GM23338 (cell line): Measurements from ENCODE around the gene CDK4. TPM values are rescaled to one million over a fixed set of nuclear protein-coding genes. Genes with fewer than 3 reads are reported as not detected.

ENCODE experiments used
- ATAC-seq: fragments of 200-7000 bp; cut with Tn5 transposase; 3 replicates; pipeline ENCODE4 v1.9.1; 2020
- DNase-seq: peaks from one replicate; pipeline ENCODE4 v3.0.0-alpha.2; 2015; ENCODE audit warnings: low spot score
- H2AFZ ChIP-seq: fragments of 200-600 bp; sonication (generic); 2 replicates; pipeline ENCODE4 v1.8.0; 2016; ENCODE audit warnings: antibody characterized with exemption, mild to moderate bottlenecking, moderate library complexity
- H3F3A ChIP-seq: fragments of 200-600 bp; sonication (generic); replicated peaks from 2 replicates; pipeline ENCODE4 v1.8.0; 2017; ENCODE audit warnings: antibody characterized with exemption, mixed run types, low read depth
- H3K27ac ChIP-seq: fragments of 200-600 bp; sonication (generic); 2 replicates; pipeline ENCODE4 v1.6.1; 2016; ENCODE audit warnings: low read depth
- H3K27me3 ChIP-seq: fragments of 200-600 bp; sonication (generic); 2 replicates; pipeline ENCODE4 v1.8.0; 2016; ENCODE audit warnings: mild to moderate bottlenecking, mixed run types, moderate library complexity; ENCODE audit not compliant: insufficient read depth
- H3K36me3 ChIP-seq: fragments of 200-600 bp; sonication (generic); 2 replicates; pipeline ENCODE4 v1.8.0; 2016; ENCODE audit warnings: mild to moderate bottlenecking; ENCODE audit not compliant: insufficient read depth
- H3K4me1 ChIP-seq: fragments of 200-600 bp; sonication (generic); 2 replicates; pipeline ENCODE4 v1.8.0; 2016; ENCODE audit warnings: mild to moderate bottlenecking, moderate library complexity; ENCODE audit not compliant: insufficient read depth
- H3K4me2 ChIP-seq: fragments of 200-600 bp; sonication (generic); 2 replicates; pipeline ENCODE4 v1.7.1; 2017; ENCODE audit warnings: mixed run types
- H3K4me3 ChIP-seq: fragments of 200-600 bp; sonication (generic); 2 replicates; pipeline ENCODE4 v1.6.1; 2016; ENCODE audit warnings: mixed run types
- H3K79me2 ChIP-seq: fragments of 200-600 bp; sonication (generic); replicated peaks from 2 replicates; pipeline ENCODE4 v1.8.0; 2017; ENCODE audit warnings: mild to moderate bottlenecking; ENCODE audit not compliant: insufficient read depth
- H3K9me2 ChIP-seq: fragments of 200-600 bp; sonication (generic); 2 replicates; pipeline ENCODE4 v1.8.0; 2017; ENCODE audit not compliant: insufficient read depth
- H4K20me1 ChIP-seq: fragments of 200-600 bp; sonication (generic); replicated peaks from 2 replicates; pipeline ENCODE4 v1.8.0; 2017; ENCODE audit warnings: mild to moderate bottlenecking; ENCODE audit not compliant: insufficient read depth
- H3K27ac Mint-ChIP-seq: 2 replicates; pipeline ENCODE4 v1.8.0; 2020; ENCODE audit warnings: inconsistent platforms, mild to moderate bottlenecking, moderate library complexity, mixed read lengths
- H3K27me3 Mint-ChIP-seq: 3 replicates; pipeline ENCODE4 v1.8.0; 2022; ENCODE audit warnings: low read depth, mild to moderate bottlenecking, moderate library complexity, mixed read lengths, inconsistent platforms; ENCODE audit not compliant: insufficient read depth, poor library complexity
- H3K36me3 Mint-ChIP-seq: 3 replicates; pipeline ENCODE4 v1.8.0; 2021; ENCODE audit warnings: low read depth, mild to moderate bottlenecking, inconsistent platforms, moderate library complexity, mixed read lengths
- H3K4me1 Mint-ChIP-seq: 3 replicates; pipeline ENCODE4 v1.8.0; 2020; ENCODE audit warnings: mild to moderate bottlenecking, inconsistent platforms, mixed read lengths
- H3K4me3 Mint-ChIP-seq: 3 replicates; pipeline ENCODE4 v1.8.0; 2021; ENCODE audit warnings: moderate library complexity, mild to moderate bottlenecking, inconsistent platforms, mixed read lengths
- H3K9me3 Mint-ChIP-seq: 3 replicates; pipeline ENCODE4 v1.8.0; 2020; ENCODE audit warnings: moderate library complexity, mild to moderate bottlenecking, inconsistent platforms, mixed read lengths
- CREB1 ChIP-seq: fragments of 250-450 bp; sonication (Bioruptor Pico); IDR thresholded peaks from 2 replicates; pipeline ENCODE4 v1.5.0; 2020; ENCODE audit warnings: low read depth, mild to moderate bottlenecking, moderate library complexity
- CTCF ChIP-seq, 2 experiments: fragments of 200-600 bp in 1 of 2; sonication (generic) in 1 of 2; conservative IDR thresholded peaks; 2 replicates each; pipeline versions ENCODE4 v1.5.1 to v1.6.1; 2016 to 2017; ENCODE audit warnings: antibody characterized with exemption in 2 of 2, low read depth in 2 of 2, mild to moderate bottlenecking in 2 of 2, moderate library complexity in 1 of 2
- ETS1 ChIP-seq: IDR thresholded peaks from 2 replicates; pipeline ENCODE4 v1.6.1; 2016; ENCODE audit warnings: antibody characterized with exemption
- EZH2phosphoT487 ChIP-seq: fragments of 200-600 bp; sonication (generic); IDR thresholded peaks from one replicate; pipeline ENCODE4 v1.8.1; 2018; ENCODE audit warnings: antibody characterized with exemption; ENCODE audit not compliant: unreplicated experiment
- JUNB ChIP-seq: IDR thresholded peaks from one replicate; pipeline ENCODE4 v1.6.1; 2016; ENCODE audit warnings: antibody characterized with exemption; ENCODE audit not compliant: unreplicated experiment
- POLR2AphosphoS5 ChIP-seq: IDR thresholded peaks from 2 replicates; pipeline ENCODE4 v1.6.1; 2016; ENCODE audit warnings: antibody characterized with exemption, low read depth
- ZNF114 ChIP-seq: fragments of 250-450 bp; sonication (Bioruptor Pico); IDR thresholded peaks from 2 replicates; pipeline ENCODE4 v1.5.0; 2020; ENCODE audit warnings: mild to moderate bottlenecking, moderate library complexity
- ZNF331 ChIP-seq: fragments of 250-450 bp; sonication (Bioruptor Pico); IDR thresholded peaks from 2 replicates; pipeline ENCODE4 v1.5.0; 2020; ENCODE audit warnings: low read depth, mild to moderate bottlenecking, moderate library complexity
- ZNF462 ChIP-seq: fragments of 250-450 bp; sonication (Bioruptor Pico); IDR thresholded peaks from 2 replicates; pipeline ENCODE4 v1.5.0; 2020; ENCODE audit warnings: mild to moderate bottlenecking, moderate library complexity
- polyA plus RNA-seq: library from polyadenylated mRNA; unstranded; fragments of >200 nt; fragmentation: Nextera tagmentation; extraction: Ambion mirVana; gene quantifications from 2 replicates; pipeline ENCODE4 v1.2.1, GENCODE V29; 2016
- total RNA-seq: library from RNA; depleted of rRNA; stranded (reverse); fragments of >200 nt; shearing (Covaris generic); gene quantifications from 2 replicates; pipeline ENCODE4 v1.2.3, GENCODE V29; 2014

CDK4 gene
- total and polyA plus RNA-seq, 2 experiments from 2014 or later, result 105 to 198 TPM

- Mint-ChIP-seq H3K4me1 (peaks cover 12% of the 10 kb centered on the region), H3K36me3 (no peaks in the 10 kb centered on the region; the same call in 2 of the 3 replicates), H3K27me3 (peaks cover 96% of the 10 kb centered on the region), H3K27ac (no peak overlapping the region), H3K4me3 (no peak overlapping the region), H3K9me3 (no peaks in the 10 kb centered on the region; the same call in 2 of the 3 replicates)
- H3K36me3 ChIP-seq, result no peaks in the 10 kb centered on the region
- no peak overlapping the region for H3K27ac ChIP-seq
- H4K20me1 ChIP-seq, result no peaks in the 10 kb centered on the region; the same call in 1 of the 2 replicates
- H3K9me2 ChIP-seq, result no peaks in the 10 kb centered on the region
- no peaks in the 10 kb centered on the region for H3F3A ChIP-seq
- no peak overlapping the region for H3K4me3 ChIP-seq
- no peaks in the 10 kb centered on the region for H3K79me2 ChIP-seq
- H3K4me1 ChIP-seq, result no peaks in the 10 kb centered on the region
- DNase-seq (no peak), ATAC-seq (no peak)
- no peak for TF ChIP-seq ETS1
- no peak for TF ChIP-seq ZNF462 (CRISPR knock-in tag)
- no peak for TF ChIP-seq CTCF (conservative IDR thresholded peaks at IDR 0.05; ENCODE audit: low read depth in 2 of 2)
- no peak for TF ChIP-seq ZNF114
- TF ChIP-seq POLR2AphosphoS5, result no peak
- TF ChIP-seq EZH2phosphoT487, result no peak
- TF ChIP-seq CREB1 (CRISPR knock-in tag), result no peak
- TF ChIP-seq ZNF331 (CRISPR knock-in tag), result no peak
- TF ChIP-seq JUNB, result no peak
- no peak overlapping the region for H2AFZ ChIP-seq
- peaks cover 98% of the 10 kb centered on the region for H3K27me3 ChIP-seq
- no peak overlapping the region for H3K4me2 ChIP-seq
Observed at GRCh38 chr12:57729321-57729844, 22.7 kb downstream of the CDK4 start.
